ENCODE data around the gene COL6A6. TPM values are rescaled to one million over a fixed set of nuclear protein-coding genes. Genes with fewer than 3 reads are reported as not detected.

Gene COL6A6
- total RNA-seq, 1 donor from 2014 or later, result not detected

GRCh38 chr3:130557336-130558035 is 40.5 kb downstream of the COL6A6 start:
- H3K4me3 Mint-ChIP-seq, result no peak overlapping the region
- H3K36me3 Mint-ChIP-seq (ENCODE audit: low read depth), result no peaks in the 10 kb centered on the region
- H3K9me3 Mint-ChIP-seq, result no peaks in the 10 kb centered on the region
- intact Hi-C loops (cut with micrococcal nuclease), result no loop called here
- H3K4me1 Mint-ChIP-seq, result no peaks in the 10 kb centered on the region
- peaks cover 2% of the 10 kb centered on the region for H3K27me3 Mint-ChIP-seq
- no peak for DNase-seq
- no peak overlapping the region for H3K27ac Mint-ChIP-seq

GRCh38 chr3:130558366-130558765 is 41.4 kb downstream of the COL6A6 start:
- no peak overlapping the region for H3K4me3 Mint-ChIP-seq
- intact Hi-C loops (cut with micrococcal nuclease), result no loop called here
- H3K27me3 Mint-ChIP-seq, result peaks cover 2% of the 10 kb centered on the region
- DNase-seq, result no peak
- H3K27ac Mint-ChIP-seq, result no peak overlapping the region
- H3K36me3 Mint-ChIP-seq (ENCODE audit: low read depth), result no peaks in the 10 kb centered on the region
- no peaks in the 10 kb centered on the region for H3K4me1 Mint-ChIP-seq
- no peaks in the 10 kb centered on the region for H3K9me3 Mint-ChIP-seq

GRCh38 chr3:130565224-130565623 is 48.2 kb downstream of the COL6A6 start:
- H3K27me3 Mint-ChIP-seq, result no peaks in the 10 kb centered on the region
- H3K4me3 Mint-ChIP-seq, result no peak overlapping the region
- no peaks in the 10 kb centered on the region for H3K9me3 Mint-ChIP-seq
- no peaks in the 10 kb centered on the region for H3K36me3 Mint-ChIP-seq (ENCODE audit: low read depth)
- no peak overlapping the region for H3K27ac Mint-ChIP-seq
- DNase-seq, result no peak
- intact Hi-C loops (cut with micrococcal nuclease), result no loop called here
- no peaks in the 10 kb centered on the region for H3K4me1 Mint-ChIP-seq

Other genes with a start within 250 kb of the COL6A6 start
- not detected in 2 replicates for gene COL6A5, start 171.5 kb upstream of the COL6A6 start, total RNA-seq
- 30.8 and 34.7 TPM in 2 replicates for gene PIK3R4, start 229.7 kb downstream of the COL6A6 start, total RNA-seq

Measured in activated CD4-positive, alpha-beta T cell treated with anti-CD3 and anti-CD28 coated beads, Interleukin-2, amount 10 ng/mL, durations not matched to agents 24 days and 14 days (primary cell).